ENCODE measurements around the gene TUBB2A. TPM values are rescaled to one million over a fixed set of nuclear protein-coding genes. Genes with fewer than 3 reads are reported as not detected.
"Not testable (repeated sequence)": the region's sequence is repeated elsewhere in the genome, so short reads cannot be mapped to it uniquely, and the experiment has no call there.

The TUBB2A gene
- total and polyA plus RNA-seq, 2 of the 13 experiments (the other 11 are each of a cell fraction or from before 2014, with no cell fraction given): 35.3 to 106 TPM

- H3K36me3 ChIP-seq (replicated peaks in 1 of 2; ENCODE audit: control insufficient read depth in 1 of 2, insufficient read depth in 2 of 2, low read length in 2 of 2); DNase-seq (ENCODE audit: low spot score); H3K79me2 ChIP-seq (ENCODE audit: insufficient read depth, low read length); H2AFZ ChIP-seq (ENCODE audit: low read length); BruUV-seq (replicated peaks); CTCF ChIA-PET (ENCODE audit: low intra/inter-chr PET ratio, low total read pairs); H3K4me2 ChIP-seq (ENCODE audit: low read depth, low read length); H3K9ac ChIP-seq (ENCODE audit: insufficient read depth, low read depth, low read length); POLR2A ChIA-PET; H3K27ac ChIP-seq (ENCODE audit: extremely low read length, insufficient read depth, low read length); H3K9me3 ChIP-seq (ENCODE audit: low read length); in situ Hi-C loops (cut with HindIII; ENCODE audit: extremely low pct_ligation_motif_present, low pct_unique_long_range_greater_than_20kb); intact Hi-C loops (cut with micrococcal nuclease; ENCODE audit: unreplicated experiment); FAIRE-seq; H4K20me1 ChIP-seq (ENCODE audit: insufficient read depth, low read length); H3K27me3 ChIP-seq (ENCODE audit: control insufficient read depth in 1 of 2, insufficient read depth in 2 of 2, low read length in 2 of 2): not testable (repeated sequence)
- Histone ChIP-seq H3K4me3 (replicated peaks in 1 of 3; ENCODE audit: insufficient read depth in 1 of 3, low read depth in 2 of 3, low read length in 3 of 3) (peak overlapping the region in 2 of 3 experiments; percentile 18 to 34; a peak in 1 of 6 replicates), H3K4me1 (ENCODE audit: insufficient read depth, low read length) (peaks cover 21% of the 10 kb centered on the region)
- 75% methylated on average over 6 of the region's 8 CpGs for WGBS (ENCODE audit: low lambda C conversion rate)
- TF ChIP-seq REST (IDR thresholded peaks at IDR 0.05; ENCODE audit: borderline replicate concordance in 1 of 2, low read depth in 1 of 2, low read length in 2 of 2) (peak in 1 of 2 experiments; percentile 24; a peak in 2 of 4 replicates), MIER2 (CRISPR knock-in tag; IDR thresholded peaks at IDR 0.05) (peak; percentile 59; the same call in 1 of the 2 replicates)
- peak; percentile 57 for ATAC-seq
Measured at GRCh38 chr6:3179945-3180344, 22.6 kb upstream of the TUBB2A start.

DNA sequence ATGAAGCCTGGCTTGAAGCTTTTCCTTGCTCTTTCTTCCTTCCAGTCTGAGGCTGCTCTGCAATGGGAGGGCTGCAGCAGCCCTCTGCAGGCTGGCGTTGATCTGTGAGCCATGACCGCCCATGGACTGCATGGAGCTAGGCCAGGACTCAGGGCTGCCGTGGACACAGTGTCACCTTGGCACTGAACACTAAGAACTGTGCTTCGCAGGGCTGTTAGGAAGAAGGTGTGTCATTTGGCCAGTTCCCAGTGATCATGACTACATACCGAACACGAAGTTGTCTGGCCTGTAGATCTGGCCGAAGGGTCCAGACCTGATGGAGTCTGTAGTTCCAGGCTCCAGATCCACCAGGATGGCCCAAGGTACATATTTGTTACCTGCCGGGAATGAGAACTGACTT is 21.3 kb upstream of the TUBB2A start:
- in situ Hi-C loops (cut with HindIII; ENCODE audit: extremely low pct_ligation_motif_present, low pct_unique_long_range_greater_than_20kb): not testable (repeated sequence)
- 78% methylated on average over 4 of the region's 8 CpGs for WGBS (ENCODE audit: low lambda C conversion rate)

More for the DNA sequence above, 21.3 kb upstream of the TUBB2A start:
- H3K36me3 ChIP-seq (replicated peaks in 1 of 2; ENCODE audit: control insufficient read depth in 1 of 2, insufficient read depth in 2 of 2, low read length in 2 of 2); H3K4me3 ChIP-seq (replicated peaks in 1 of 3; ENCODE audit: insufficient read depth in 1 of 3, low read depth in 2 of 3, low read length in 3 of 3); H3K9me3 ChIP-seq (ENCODE audit: low read length); POLR2A ChIA-PET; H2AFZ ChIP-seq (ENCODE audit: low read length); BruUV-seq (replicated peaks); H4K20me1 ChIP-seq (ENCODE audit: insufficient read depth, low read length); H3K79me2 ChIP-seq (ENCODE audit: insufficient read depth, low read length); H3K27ac ChIP-seq (ENCODE audit: extremely low read length, insufficient read depth, low read length); H3K27me3 ChIP-seq (ENCODE audit: control insufficient read depth in 1 of 2, insufficient read depth in 2 of 2, low read length in 2 of 2); H3K9ac ChIP-seq (ENCODE audit: insufficient read depth, low read depth, low read length); CTCF ChIA-PET (ENCODE audit: low intra/inter-chr PET ratio, low total read pairs); H3K4me2 ChIP-seq (ENCODE audit: low read depth, low read length); FAIRE-seq; intact Hi-C loops (cut with micrococcal nuclease; ENCODE audit: unreplicated experiment); DNase-seq (ENCODE audit: low spot score): not testable (repeated sequence)
- peaks cover 21% of the 10 kb centered on the region for H3K4me1 ChIP-seq (ENCODE audit: insufficient read depth, low read length)
- ATAC-seq: 0 out of 3 replicates have a peak, but pooled peaks have one; percentile 18

All from HepG2 (cell line).